NCI-H524 (cell line): Measurements from ENCODE around the gene INPP5E.

ENCODE experiments used
- DNase-seq, 2 experiments: peaks; one replicate each; lab custom pipeline; 2025; lab: John Stamatoyannopoulos, UW

INPP5E gene

GRCh38 chr9:136445799-136446198, 6.2 kb upstream of the INPP5E start:
- DNase-seq = no peak

DNA sequence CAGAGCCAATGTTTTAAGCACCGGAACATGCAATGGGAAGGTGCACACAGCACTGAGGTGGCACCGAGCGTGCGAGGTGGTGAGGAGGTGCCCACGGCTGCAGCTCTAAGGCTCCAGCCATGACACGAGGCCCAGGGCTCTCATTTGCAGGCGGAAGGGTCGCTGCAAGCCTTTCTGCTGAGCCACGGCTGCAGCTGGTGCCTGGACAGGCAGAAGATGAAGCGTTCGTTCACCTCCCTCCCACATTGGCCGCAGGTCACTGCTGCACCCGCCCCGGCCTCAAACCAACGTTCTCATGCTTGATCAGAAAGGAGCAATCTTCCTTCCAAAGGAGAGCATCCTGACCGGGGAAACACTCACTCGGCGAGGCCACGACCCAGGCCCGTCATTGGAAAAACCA, 4.5 kb upstream of the INPP5E start:
- DNase-seq = no peak

DNA sequence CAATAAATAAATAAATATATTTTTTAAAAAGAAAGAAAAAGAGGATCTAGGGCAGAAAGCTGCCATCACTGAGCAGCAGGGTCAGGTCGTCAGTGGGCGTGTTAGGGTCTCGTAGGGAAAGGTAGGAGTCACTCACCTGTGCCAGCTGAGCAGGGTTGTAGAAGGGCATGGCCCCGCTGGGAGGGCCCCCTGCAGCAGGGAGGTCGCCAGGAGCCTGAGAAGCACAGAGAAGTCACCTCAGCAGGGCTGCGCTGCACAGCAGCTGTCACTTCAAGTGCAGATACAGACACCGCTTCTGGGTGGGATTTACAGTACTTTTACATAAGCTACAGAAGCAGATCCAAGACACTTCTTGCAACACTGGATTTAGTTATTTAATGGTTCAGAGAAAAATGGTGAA, 4.0 kb upstream of the INPP5E start:
- DNase-seq = no peak

DNA sequence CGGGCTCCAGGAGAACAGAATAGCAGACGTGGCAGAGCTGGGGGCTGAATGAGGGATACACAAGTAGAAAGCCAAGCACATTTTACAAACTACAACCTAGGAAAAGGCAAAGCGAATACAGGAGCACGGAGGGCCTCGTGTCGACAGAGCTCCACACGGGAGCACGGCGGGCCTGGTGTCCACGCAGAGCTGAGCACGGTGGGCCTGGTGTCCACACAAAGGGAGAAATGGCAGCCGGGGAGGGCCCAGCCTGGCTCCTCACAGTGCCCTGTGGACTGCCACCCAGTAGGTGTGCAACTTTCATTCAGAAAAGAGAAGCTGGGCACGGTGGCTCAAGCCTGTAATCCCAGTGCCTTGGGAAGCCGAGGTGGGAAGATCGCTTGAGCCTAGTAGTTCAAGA, 3.4 kb upstream of the INPP5E start:
- DNase-seq = no peak

DNA sequence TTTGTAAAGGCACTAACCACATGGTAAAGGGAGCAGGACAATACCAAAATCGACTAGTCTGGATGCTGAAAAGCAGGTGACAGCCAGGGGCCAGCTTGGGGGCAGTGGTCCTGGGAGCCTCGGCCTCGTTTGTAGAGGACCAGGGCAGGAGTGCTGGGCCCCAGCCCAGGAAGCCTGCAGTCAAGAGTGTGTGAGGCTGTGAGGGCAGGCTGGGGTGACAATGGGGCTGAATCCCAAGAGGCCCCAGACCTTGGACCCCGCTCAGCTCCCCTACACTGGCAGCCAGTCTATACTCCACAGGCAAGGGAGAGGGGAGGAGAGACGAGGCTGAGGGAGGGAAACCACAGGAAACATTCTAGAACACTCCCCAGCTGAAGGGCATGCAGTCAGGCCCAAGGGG, 2.6 kb upstream of the INPP5E start:
- no peak for DNase-seq

DNA sequence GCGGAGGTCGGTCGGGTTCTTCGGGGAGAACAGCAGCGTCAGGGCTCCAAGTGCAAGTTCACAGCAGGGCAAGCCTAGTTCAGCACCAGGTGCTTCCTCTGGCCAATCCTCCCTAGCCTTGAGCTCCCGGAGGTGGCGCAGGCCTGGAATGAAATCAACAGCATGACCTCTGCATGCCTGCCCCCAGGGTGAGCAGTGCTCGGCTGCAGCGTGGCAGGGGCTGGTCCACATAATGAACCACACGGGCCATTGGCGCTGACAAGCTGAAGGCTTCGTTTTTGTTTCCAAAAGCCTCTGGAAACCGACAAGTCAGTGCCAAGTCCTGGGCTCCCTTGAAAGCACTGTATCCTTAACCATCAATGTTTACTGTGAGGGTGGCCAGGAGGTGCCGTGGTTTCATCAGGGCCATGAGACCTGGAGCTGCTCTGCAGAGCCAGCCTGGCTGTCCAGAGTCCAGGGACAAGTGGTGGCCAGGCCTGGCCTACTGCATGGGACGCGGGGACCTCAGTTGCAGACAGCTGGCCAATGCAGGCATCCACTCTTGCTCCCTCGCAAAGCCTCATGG, 2.1 kb upstream of the INPP5E start:
- no peak for DNase-seq

GRCh38 chr9:136441191-136441680, 1.6 kb upstream of the INPP5E start:
- DNase-seq = no peak

DNA sequence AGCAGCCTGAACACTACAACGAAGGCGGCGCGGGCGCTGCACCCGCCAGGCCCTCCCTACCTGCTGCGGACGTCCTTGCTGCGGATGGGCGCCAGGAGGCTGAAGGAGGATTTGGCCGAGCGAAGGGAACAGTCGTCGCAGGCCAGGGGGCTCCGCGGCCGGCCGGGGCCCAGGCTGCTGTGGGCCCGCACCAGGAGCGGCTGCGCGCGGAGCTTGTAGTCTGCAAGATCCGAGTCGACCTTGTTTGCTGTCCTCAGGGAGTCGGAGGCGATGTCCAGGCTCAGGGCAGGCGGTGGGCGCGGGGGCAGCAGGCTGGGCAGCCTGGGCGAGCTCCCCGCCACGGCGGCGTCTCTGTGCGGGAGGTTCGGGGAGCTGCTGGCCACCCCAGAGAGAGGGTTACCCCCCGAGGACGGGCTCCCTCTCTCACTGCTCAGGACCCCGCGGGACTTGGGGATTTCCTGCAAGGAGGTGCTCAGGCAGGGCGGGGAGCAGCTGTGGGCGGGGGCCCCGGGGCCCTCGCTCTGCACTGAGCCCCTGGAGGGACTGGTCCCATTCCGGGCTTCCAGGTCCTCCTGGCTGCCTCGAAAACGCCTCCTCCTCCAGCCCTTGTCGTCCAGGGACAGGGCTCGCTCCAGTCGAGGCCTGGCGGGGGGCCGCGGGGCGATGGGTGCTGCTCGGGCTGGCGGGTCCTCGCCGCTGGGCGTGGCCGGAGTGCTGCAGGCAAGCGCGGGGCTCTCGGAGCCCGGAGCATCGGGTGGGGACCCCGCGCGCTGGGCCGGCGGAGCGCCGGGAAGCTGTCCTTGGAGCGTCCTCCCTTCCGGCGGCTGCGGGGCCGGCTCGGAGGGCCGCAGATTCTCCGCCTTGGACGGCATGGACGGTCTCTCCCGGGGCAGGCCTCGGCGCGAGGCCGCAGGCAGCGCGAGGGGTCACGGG, 831 bp downstream of the INPP5E start:
- DNase-seq = peak in 1 of 2 experiments; percentile 41

GRCh38 chr9:136437839-136438547, 1.7 kb downstream of the INPP5E start:
- DNase-seq = no peak

DNA sequence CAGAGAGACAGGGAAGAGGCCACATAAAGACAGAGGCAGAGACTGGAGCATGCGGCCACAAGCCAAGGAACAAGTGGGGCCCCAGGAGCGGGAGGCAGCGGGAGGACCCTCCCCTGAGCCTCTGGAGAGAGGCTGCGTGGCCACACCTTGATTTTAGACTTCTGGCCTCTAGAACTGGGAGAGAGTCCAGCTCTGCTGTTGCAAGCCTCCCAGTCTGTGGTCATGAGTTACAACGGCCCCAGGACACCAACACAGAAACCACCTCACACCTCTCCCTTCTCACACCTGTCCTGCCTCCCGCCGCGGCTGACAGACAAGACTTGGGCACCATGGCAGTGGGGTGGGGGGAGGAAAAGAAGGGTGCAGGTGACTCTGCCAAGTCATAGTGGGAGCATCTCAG, 2.2 kb downstream of the INPP5E start:
- no peak for DNase-seq

GRCh38 chr9:136436055-136436634, 3.5 kb downstream of the INPP5E start:
- no peak for DNase-seq

DNA sequence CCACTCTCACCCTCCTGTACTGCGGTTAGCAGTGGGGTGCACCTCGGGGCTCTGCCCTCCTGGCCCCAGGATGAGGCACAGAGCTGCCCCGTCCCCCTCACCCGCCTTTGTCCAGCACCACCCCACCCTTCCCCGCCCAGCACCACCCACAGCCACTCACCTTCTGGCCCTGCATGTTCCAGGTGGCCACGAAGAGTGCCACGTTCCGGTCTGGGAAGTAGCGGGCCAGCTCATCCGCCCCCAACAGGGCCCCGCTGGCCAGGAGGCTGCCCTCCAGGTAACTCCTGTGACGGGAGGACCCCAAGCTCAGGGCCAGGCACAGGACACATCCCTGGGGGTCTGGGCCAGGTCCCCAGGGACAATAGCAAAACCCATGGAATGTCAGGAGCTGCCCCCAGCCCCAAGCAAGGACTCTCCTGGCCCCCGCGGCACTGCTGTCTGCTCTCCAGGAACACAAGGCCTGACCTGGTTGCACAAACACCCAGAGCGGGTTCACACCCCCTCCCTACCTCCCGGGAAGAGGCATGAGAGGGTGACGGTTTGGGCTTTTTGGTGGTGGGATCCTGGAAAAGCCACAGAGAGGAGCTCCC, 5.0 kb downstream of the INPP5E start:
- no peak for DNase-seq

GRCh38 chr9:136433849-136434579, 5.6 kb downstream of the INPP5E start:
- no peak for DNase-seq

DNA sequence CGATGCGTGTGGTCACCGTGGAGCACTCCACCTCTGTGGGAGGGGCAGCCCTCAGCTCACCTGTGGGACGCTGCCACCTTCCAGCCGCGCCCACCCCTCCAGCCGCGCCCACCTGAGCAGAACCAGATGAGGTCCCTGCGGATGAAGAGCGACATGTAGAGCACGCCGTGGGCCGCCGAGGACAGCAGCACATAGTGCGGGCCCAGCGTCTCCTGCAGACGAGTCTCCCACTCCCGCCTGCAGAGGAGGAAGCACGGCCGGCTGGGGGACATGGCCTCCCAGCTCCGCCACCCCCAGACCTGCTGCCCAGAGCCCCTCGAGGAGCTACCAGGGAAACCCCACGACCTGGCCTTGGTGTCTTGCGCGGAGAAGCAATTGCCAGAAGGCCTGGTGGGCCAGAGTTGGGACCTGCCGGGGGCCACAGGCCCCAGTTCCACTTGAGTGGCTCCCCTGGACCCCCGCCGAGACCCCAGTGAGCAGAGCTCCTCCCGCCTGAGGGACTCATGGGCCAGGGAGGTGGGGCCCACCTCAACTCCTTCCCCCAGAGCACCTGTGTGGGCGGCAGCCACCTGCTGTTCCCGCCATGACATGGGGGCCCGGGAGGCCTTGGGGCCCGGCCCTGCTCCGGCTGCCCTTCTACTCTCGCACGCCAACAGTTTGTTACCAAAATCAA, 6.5 kb downstream of the INPP5E start:
- no peak for DNase-seq

DNA sequence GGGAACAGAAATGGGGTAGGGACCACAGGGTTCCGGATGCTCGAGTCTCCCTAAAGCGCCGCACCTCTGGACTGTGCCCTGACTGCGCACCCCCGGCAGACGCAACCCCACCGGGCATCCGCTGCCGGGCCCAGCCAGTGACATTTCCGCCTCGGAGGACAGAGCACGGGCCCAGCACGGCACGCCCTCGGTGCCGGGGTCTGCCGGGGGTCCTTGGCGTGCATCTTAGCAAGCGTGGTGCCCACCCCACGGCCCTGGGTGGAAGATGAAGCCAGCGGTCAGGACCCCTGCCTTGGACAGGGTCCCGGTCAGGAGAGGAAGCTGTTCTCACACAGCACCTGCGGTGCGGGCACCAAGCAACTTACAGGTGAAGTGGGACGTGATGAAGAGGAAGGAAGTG, 7.1 kb downstream of the INPP5E start:
- no peak for DNase-seq

DNA sequence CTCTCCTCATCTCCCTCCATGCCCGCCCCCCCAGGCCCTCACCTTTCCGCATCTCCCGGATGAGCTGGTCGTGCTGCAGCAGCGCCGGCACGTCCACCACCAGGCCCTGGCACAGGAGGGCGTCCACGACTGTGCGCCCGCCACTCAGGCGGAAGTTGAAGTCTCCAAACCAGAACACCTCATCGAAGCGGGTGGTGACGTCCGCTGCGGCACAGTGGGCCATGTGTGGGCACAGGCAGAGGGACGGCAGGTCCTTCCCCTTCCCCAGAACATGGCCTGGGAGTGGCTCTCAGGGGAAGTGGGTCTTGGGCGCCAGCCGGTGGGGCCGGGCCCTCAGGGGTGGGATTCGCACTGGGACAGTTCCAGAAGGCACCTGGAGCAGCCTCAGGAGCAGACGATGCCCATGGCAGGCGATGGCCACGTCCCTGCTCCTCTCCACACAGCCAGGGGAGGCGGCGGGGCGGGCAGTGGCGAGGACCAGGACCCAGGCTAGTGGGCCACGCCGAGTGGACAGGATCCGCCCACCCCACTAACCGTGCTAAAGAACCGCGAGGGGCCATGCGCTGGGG, 7.8 kb downstream of the INPP5E start:
- no peak for DNase-seq

DNA sequence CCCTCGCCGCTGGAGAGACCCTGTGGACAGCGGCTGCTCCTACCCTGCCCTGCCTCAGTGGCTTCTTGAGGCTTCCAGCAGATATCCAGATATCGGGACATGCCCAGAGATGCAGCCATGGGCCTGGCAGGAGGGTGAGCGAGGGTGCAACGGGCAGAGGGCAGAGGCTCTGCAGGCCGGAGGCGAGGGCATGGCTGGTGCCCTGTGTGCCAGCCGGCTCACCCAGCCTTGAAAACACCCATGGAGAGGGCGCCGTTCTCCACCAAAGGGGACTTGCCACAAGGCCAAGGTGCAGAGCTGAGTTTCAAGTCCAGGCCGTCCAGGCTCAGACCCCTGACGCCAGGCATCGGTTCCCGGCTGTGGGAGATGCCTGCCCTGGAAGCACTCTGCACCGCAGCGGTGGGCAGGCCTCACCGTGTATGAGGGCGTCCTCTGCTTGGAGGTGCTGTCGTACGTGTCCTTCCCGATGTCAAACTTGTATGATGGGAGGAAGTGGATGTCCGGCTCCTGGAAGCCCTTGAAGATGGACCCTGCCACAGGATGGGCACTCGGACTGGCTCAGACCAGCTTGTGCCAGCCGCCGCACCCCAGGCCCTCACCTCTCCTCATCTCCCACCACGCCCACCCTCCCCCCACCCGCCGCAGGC, 8.9 kb downstream of the INPP5E start:
- DNase-seq = no peak

- DNase-seq = peak; percentile 86 to 91
These were observed 9.8 kb downstream of the INPP5E start for GRCh38 chr9:136429683-136430491.

- DNase-seq = no peak
These were observed 10.5 kb downstream of the INPP5E start for GRCh38 chr9:136429075-136429628.
